ENCODE measurements around the gene NACAD. TPM values are rescaled to one million over a fixed set of nuclear protein-coding genes. Genes with fewer than 3 reads are reported as not detected.

Gene NACAD
- total RNA-seq, 1 experiment from 2014 or later: 1.0 TPM

- Mint-ChIP-seq H3K4me3 (ENCODE audit: unreplicated experiment) (no peak overlapping the region), H3K36me3 (ENCODE audit: insufficient read depth, unreplicated experiment) (no peaks in the 10 kb centered on the region), H3K27ac (ENCODE audit: unreplicated experiment) (no peak overlapping the region), H3K9me3 (ENCODE audit: unreplicated experiment) (no peaks in the 10 kb centered on the region), H3K4me1 (ENCODE audit: low read depth, unreplicated experiment) (no peaks in the 10 kb centered on the region), H3K27me3 (ENCODE audit: insufficient read depth, unreplicated experiment) (peaks cover 18% of the 10 kb centered on the region)
- no TSS peak for BruUV-seq (replicated peaks)
- no peaks in the 10 kb centered on the region for H3K27me3 ChIP-seq (replicated peaks; ENCODE audit: control insufficient read depth, insufficient read depth, low read length)
- ChIA-PET CTCF (no interaction called here), POLR2A (no interaction called here)
- no peaks in the 10 kb centered on the region for H3K4me1 ChIP-seq
- H3K36me3 ChIP-seq (ENCODE audit: control insufficient read depth, insufficient read depth, low read length): no peaks in the 10 kb centered on the region
- DNase-seq: no peak
- no peak overlapping the region for H3K4me3 ChIP-seq (ENCODE audit: low read depth, low read length)
- H3K9me3 ChIP-seq: no peaks in the 10 kb centered on the region
- intact Hi-C loops (cut with micrococcal nuclease; ENCODE audit: unreplicated experiment): no loop called here
- TF ChIP-seq CTCF (IDR thresholded peaks at IDR 0.05; ENCODE audit: insufficient read depth in 1 of 2, low read depth in 1 of 2, low read length in 1 of 2, severe bottlenecking in 1 of 2, unreplicated experiment in 1 of 2): no peak
Observed at GRCh38 chr7:45133877-45134276, 45.1 kb upstream of the NACAD start.

GRCh38 chr7:45133352-45133751 is 44.6 kb upstream of the NACAD start:
- no peak for TF ChIP-seq CTCF (IDR thresholded peaks at IDR 0.05; ENCODE audit: insufficient read depth in 1 of 2, low read depth in 1 of 2, low read length in 1 of 2, severe bottlenecking in 1 of 2, unreplicated experiment in 1 of 2)
- Histone ChIP-seq H3K36me3 (ENCODE audit: control insufficient read depth, insufficient read depth, low read length) (no peaks in the 10 kb centered on the region), H3K9me3 (no peaks in the 10 kb centered on the region), H3K27me3 (replicated peaks; ENCODE audit: control insufficient read depth, insufficient read depth, low read length) (no peaks in the 10 kb centered on the region), H3K4me1 (no peaks in the 10 kb centered on the region), H3K4me3 (ENCODE audit: low read depth, low read length) (no peak overlapping the region)
- Mint-ChIP-seq H3K36me3 (ENCODE audit: insufficient read depth, unreplicated experiment) (no peaks in the 10 kb centered on the region), H3K4me1 (ENCODE audit: low read depth, unreplicated experiment) (no peaks in the 10 kb centered on the region), H3K9me3 (ENCODE audit: unreplicated experiment) (no peaks in the 10 kb centered on the region), H3K4me3 (ENCODE audit: unreplicated experiment) (no peak overlapping the region), H3K27me3 (ENCODE audit: insufficient read depth, unreplicated experiment) (peaks cover 19% of the 10 kb centered on the region), H3K27ac (ENCODE audit: unreplicated experiment) (no peak overlapping the region)
- DNase-seq: no peak
- intact Hi-C loops (cut with micrococcal nuclease; ENCODE audit: unreplicated experiment): no loop called here
- POLR2A ChIA-PET: no interaction called here
- no TSS peak for BruUV-seq (replicated peaks)
- CTCF ChIA-PET: no interaction called here

GRCh38 chr7:45132708-45133320 is 44.0 kb upstream of the NACAD start:
- BruUV-seq (replicated peaks): no TSS peak
- ChIA-PET CTCF (no interaction called here), POLR2A (no interaction called here)
- H3K4me3 ChIP-seq (ENCODE audit: low read depth, low read length): no peak overlapping the region
- H3K9me3 ChIP-seq: no peaks in the 10 kb centered on the region
- no peak for TF ChIP-seq CTCF (IDR thresholded peaks at IDR 0.05; ENCODE audit: insufficient read depth in 1 of 2, low read depth in 1 of 2, low read length in 1 of 2, severe bottlenecking in 1 of 2, unreplicated experiment in 1 of 2)
- no peak for DNase-seq
- no peaks in the 10 kb centered on the region for H3K4me1 ChIP-seq
- intact Hi-C loops (cut with micrococcal nuclease; ENCODE audit: unreplicated experiment): no loop called here
- Mint-ChIP-seq H3K9me3 (ENCODE audit: unreplicated experiment) (no peaks in the 10 kb centered on the region), H3K27me3 (ENCODE audit: insufficient read depth, unreplicated experiment) (peaks cover 14% of the 10 kb centered on the region), H3K36me3 (ENCODE audit: insufficient read depth, unreplicated experiment) (no peaks in the 10 kb centered on the region), H3K27ac (ENCODE audit: unreplicated experiment) (no peak overlapping the region), H3K4me3 (ENCODE audit: unreplicated experiment) (no peak overlapping the region), H3K4me1 (ENCODE audit: low read depth, unreplicated experiment) (no peaks in the 10 kb centered on the region)
- no peaks in the 10 kb centered on the region for H3K27me3 ChIP-seq (replicated peaks; ENCODE audit: control insufficient read depth, insufficient read depth, low read length)
- no peaks in the 10 kb centered on the region for H3K36me3 ChIP-seq (ENCODE audit: control insufficient read depth, insufficient read depth, low read length)
